Endothelial cell of hepatic sinusoid (primary cell): ENCODE data around the gene MACROH2A1.

Experiments
- in situ Hi-C: cut with HindIII; loops from 2 replicates; pipeline ENCODE4 v1.10.0; 2017; ENCODE audit warnings: low sequenced_read_pairs

Gene MACROH2A1

DNA sequence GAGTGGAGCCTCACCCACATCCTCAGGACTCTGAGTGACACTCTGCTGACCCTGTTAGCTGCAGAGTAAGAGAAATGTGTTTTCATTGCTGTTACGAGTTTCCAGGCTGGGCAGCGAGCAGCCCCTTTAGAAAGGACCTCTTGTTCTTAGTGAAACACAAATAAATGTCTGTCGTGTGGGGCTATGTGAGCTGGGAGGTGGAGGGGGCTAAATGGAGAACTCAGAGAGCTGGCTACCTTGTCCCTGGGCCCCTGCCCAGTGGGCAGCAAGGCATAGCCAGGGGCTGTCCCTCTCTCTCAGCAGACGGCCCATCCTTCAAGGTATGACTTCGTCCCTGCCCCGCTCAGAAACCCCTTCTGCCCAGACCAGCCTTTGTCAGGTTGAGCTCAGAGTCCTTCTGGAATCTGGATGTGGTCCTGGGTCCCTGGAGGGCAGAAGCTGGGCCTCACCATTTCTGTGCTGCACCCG is 38.0 kb upstream of the MACROH2A1 start:
- in situ Hi-C loops = no loop called here

GRCh38 chr5:135435467-135436330 is 36.7 kb upstream of the MACROH2A1 start:
- in situ Hi-C loops = no loop called here

DNA sequence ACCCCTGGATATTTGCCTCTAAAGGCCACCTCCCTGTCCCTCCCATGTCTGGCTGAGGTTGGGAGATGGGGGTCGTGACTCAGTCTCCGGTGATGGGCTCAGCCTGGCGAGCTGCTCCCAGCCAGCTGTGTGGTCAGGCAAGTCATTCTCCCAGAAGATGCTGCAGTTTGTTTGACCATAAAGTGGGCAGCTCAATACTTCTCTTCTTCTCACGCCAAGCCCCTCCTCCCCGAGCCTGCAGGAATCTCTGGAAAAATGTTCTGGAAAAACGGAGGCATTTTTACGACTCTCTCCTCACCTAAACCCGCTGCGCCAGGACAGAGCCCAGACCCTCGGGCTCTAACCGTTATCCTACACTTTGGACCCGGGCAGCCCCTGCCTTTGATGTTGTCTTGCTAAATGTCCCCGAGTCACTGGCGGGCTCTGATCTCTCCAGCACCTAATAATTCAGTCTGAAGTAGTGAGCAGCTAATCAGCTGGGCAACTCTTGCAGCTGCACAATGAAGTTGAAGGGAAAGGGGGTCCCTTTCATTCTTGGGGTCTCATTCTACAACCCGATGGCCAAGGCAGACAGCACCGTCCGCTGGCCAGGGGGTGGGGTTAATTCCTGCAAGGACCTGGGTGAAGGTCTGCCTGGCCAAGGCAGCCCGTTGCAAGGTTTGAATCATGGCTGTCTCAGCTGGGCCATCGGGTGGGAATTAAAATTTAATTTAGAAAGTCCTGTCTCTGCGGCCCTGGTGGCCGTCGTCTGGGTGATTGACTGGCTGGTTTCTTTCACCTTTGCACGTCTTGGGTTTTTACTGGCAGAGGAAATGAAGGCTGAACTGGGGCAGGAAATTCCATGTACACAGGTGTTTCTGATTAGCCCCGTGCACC is 35.8 kb upstream of the MACROH2A1 start:
- in situ Hi-C loops = loop anchor here (5.0 kb wide), 1 partner anchor 93 kb away; no protein-coding TSS in a partner anchor

GRCh38 chr5:135433681-135434426 is 34.8 kb upstream of the MACROH2A1 start:
- in situ Hi-C loops = loop anchor here (5.0 kb wide), 1 partner anchor 92 kb away; no protein-coding TSS in a partner anchor

DNA sequence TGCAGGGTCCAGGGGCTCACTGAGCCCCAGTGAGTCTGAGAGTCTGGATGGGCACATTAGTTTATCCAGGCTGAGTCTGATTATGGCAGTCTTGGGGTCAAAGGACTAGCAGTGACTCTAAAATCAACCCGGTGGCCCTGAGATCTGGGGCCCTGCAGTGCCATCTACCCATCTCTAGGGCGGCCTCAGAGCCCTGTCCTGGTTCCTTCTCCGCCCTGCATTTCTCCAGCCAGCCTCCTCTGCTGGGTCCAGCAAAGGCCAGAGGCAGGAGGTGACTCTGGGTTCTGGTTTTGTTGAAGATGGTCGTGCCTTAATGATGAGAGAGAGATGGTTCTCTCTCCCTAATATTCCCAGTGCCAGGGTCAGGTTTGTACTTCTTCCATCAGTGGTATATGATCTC is 33.1 kb upstream of the MACROH2A1 start:
- in situ Hi-C loops = loop anchor here (5.0 kb wide), 1 partner anchor 90 kb away; no protein-coding TSS in a partner anchor

DNA sequence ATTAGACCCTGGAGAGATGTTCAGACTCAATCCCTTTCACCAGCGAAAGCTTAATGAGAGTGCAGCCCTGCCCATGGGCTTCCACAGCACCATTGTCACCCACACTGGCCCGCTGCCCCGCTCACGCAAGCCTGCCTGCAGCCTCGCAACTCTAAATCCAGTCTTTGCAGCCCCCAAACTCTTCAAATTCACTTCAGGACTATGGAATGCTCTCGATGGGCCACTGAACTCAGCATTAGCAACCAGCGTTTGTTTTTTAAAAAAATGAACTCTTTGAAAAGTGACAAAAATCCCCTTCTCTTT is 31.1 kb upstream of the MACROH2A1 start:
- in situ Hi-C loops = loop anchor here (5.0 kb wide), 1 partner anchor 88 kb away; no protein-coding TSS in a partner anchor

- in situ Hi-C loops = loop anchor here (5.0 kb wide), 1 partner anchor 87 kb away; no protein-coding TSS in a partner anchor
Observed at GRCh38 chr5:135429301-135430134, 30.5 kb upstream of the MACROH2A1 start.

DNA sequence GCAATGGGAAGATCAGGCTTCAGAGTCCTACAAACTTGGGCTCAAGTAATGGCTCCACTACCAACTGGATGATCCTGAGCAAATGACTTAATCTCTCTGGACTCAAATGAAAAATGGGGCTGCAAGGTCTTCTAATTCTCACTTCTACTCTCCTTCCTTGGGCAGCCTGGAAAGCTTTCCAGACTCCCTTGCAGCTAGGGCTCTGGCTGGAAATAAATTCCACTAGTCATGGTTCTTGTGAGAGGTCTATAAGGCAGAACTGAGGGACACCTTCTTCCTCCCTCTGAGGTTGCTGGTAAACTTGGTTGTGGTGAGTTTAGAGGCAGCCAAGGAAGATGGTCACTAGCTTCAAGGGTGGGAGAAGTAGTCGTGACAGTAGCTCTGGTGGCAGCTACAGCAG is 29.6 kb upstream of the MACROH2A1 start:
- in situ Hi-C loops = no loop called here

DNA sequence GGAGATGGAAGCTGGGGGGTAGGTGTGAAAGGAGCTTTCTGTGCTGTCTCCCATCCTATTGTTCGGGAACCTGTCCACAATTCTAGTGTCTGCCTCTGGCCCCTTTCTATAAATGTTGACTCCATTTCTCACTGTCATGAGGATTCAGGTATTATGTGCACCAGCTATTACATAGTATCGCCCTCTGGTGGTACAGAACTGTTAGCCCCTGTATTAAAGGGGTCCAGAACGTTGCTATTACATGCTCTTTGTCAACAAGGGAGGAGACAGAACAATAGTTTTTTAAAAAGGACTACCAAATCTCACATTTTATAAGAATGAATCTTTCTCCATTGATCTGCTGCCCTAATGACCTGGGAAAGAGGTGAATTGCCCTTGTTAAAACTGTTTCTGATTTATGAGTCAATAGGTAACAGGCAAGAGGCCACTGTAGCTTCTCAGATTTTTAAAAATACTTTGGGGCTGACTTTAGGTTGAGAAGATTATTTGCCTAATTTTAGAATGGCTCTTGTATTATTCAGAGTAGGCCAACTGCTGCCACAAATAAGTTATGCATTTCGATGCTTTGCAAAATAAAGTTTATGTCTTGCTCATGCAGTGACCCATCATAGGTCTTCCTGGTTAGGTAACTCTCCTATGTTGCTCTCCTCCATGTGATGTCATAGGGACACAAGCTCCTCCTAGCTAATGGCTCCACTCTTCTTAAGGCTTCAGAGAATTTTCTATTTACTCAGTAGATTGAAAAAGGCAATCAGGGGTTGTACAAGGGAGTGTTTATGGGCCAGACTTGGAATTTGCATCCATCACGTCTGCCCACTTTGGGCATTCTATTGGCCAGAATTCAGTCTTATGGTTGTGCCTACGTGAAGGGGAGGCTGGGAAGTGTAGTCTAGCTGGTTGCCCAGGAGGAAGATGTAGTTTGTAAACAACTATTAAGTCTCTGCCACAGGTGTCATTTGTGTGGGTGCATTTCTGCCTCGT is 27.4 kb upstream of the MACROH2A1 start:
- in situ Hi-C loops = no loop called here

- in situ Hi-C loops = no loop called here
Observed at GRCh38 chr5:135425641-135426040, 26.6 kb upstream of the MACROH2A1 start.

GRCh38 chr5:135423846-135424168 is 24.8 kb upstream of the MACROH2A1 start:
- in situ Hi-C loops = no loop called here

- in situ Hi-C loops = no loop called here
Observed at GRCh38 chr5:135423146-135423845, 24.3 kb upstream of the MACROH2A1 start.

DNA sequence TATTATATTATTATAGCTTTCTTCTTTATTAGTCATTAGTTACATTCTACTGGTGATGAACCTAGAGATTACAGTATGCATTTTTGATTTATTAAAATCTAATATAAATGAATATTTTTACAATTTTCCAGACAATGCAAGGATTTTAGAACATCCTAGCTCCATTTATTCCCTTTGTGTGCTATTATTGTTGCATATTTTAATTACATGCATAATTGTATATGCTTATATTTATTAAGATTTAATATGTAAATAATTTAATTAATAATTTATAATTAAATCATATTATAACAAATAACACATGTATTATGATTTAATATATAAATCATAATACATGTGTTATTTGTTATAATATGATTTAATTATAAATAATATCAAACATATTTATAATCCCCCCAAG is 23.4 kb upstream of the MACROH2A1 start:
- in situ Hi-C loops = no loop called here

DNA sequence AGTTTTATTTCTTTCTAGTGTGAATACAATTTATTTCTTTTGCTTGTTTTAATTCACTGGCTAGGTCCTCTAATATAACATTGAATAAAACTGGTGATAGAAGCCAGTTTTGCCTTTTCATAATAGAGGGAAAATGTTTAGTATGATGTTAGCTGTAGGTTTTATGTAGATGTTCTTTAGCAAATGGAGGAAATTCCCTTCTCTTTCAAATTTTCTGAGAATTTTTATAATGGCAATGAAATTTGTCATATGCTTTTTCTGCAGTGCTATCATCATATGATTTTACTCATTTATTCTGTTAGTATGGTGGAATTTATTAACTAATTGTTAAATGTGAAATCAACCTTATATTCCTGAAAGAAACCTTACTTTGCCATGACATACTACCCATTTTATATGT is 18.1 kb upstream of the MACROH2A1 start:
- in situ Hi-C loops = no loop called here

DNA sequence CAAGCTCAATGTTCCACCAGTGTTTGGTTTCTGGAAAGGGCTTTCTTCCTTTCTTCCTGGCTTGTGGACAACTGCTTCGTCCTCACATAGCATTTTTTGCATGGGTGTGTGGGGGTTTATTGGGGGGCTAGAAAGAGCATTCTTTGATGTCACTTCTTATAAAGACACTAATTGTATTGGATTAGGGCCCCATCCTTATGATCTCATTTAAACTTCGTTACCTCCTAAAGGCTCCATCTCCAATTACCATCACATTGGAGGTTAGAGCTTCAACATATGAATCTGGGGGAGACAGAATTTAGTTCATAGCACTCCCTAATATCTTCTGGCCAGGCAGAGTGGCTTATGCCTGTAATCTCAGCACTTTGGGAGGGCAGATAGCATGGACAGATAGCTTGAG is 6.1 kb upstream of the MACROH2A1 start:
- in situ Hi-C loops = no loop called here

DNA sequence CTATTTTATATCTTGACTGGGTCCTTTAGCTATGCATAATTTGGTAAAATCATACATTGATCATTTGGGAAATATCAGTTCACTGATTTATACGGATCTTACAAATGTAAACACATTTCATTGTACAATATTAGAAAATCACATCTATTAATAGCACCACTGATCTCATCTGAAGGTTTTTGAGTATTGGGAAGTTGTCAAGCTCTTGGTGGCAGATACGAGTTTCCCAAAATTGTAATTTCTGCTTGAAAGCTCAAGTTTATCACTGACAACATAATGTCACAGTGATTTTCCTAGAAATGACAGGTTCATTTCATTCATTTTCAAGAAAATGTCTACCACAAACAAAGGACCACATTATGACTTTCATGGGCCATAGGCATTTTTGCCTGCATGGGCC is 3.0 kb upstream of the MACROH2A1 start:
- in situ Hi-C loops = no loop called here

DNA sequence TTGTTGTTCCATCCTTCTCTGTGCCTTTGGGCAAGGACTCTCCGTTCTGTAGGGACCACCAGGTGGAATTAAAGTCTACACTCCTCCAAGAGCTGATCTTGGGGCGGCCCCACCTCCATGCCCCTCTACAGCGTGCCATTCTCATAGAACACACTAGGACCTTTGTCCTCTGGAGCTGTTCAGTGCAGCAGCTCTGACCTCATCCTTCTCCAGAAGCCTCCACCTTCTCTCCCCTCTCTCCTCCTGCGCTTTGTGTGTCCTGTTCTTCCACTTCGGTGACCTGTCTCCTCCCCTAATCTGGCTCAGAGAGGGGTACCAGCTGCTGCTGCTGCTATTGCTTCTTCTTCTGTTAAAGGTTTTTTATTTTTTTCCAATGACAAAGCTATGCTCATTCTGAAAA is 1.8 kb upstream of the MACROH2A1 start:
- in situ Hi-C loops = no loop called here

DNA sequence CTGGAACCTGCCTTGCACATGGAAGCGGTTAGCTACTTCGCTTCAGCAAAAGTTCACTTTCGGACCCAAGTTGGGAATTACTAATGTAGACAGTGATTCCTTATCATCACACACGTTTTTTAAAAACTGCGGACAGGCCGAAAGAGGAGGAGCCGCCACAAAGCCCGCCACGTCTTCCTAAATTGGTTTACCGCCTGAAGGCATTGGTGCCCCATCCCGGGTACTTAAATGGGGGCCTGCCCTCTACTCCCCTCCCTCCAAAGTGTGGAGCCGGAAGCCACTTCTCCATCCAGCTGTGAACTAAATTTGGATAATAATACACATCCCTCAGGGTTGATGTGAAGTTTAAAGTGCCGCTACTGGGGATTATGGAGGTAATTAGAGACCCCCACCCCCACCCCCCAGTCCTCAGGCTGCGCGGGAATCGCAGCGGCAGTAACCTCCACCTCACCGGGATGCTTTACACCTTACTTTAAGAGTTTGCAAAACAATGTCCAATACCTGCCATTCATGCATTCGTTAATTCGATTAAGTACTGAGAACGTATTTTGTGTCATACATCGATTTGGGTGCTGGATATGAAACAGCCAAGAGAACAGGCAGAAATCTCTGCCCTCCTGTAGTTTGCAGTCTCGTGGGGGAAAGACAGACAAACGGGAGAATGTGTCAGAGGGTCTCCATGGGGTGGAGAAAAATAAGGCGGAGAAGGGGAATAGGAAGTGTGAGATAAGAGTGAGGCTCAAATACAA is 937 bp upstream of the MACROH2A1 start:
- in situ Hi-C loops = no loop called here
